Measurements from ENCODE around the gene TOP1.

Gene TOP1

GRCh38 chr20:41089555-41089954 is 60.9 kb downstream of the TOP1 start:
- Histone ChIP-seq H3K27ac (ENCODE audit: extremely low read depth, low read depth, low read length) (no peak overlapping the region), H3K36me3 (ENCODE audit: control insufficient read depth in 2 of 2, insufficient read depth in 1 of 2, low read length in 2 of 2) (peaks cover 10 to 39% of the 10 kb centered on the region in 2 experiments), H3K4me1 (ENCODE audit: control insufficient read depth, insufficient read depth, low read length) (peaks cover 10% of the 10 kb centered on the region; the same call in 1 of the 2 replicates), H3K4me3 (ENCODE audit: low read depth, low read length) (no peak overlapping the region), H3K9me3 (ENCODE audit: control insufficient read depth, insufficient read depth, low read depth, low read length) (no peaks in the 10 kb centered on the region)
- TF ChIP-seq ZNF184 (tag by site-specific recombination; IDR thresholded peaks at IDR 0.05) (peak; percentile 78), ZNF121 (tag by site-specific recombination; IDR thresholded peaks at IDR 0.05) (no peak)
- ChIA-PET CTCF (interaction anchor here (0.6 to 2.0 kb wide), 2 partner anchors 15 to 99 kb away, joined by 3 to 9 read pairs; no protein-coding TSS in a partner anchor), POLR2A (no interaction called here)

- Histone ChIP-seq H3K27ac (ENCODE audit: extremely low read depth, low read depth, low read length) (no peak overlapping the region), H3K9me3 (ENCODE audit: control insufficient read depth, insufficient read depth, low read depth, low read length) (no peaks in the 10 kb centered on the region), H3K4me1 (ENCODE audit: control insufficient read depth, insufficient read depth, low read length) (peaks cover 6% of the 10 kb centered on the region; the same call in 1 of the 2 replicates), H3K4me3 (ENCODE audit: low read depth, low read length) (no peak overlapping the region), H3K36me3 (ENCODE audit: control insufficient read depth in 2 of 2, insufficient read depth in 1 of 2, low read length in 2 of 2) (peaks cover 10 to 38% of the 10 kb centered on the region in 2 experiments)
- CTCF ChIA-PET: interaction anchor here (0.7 to 1.8 kb wide), 9 partner anchors 13 to 249 kb away, joined by 3 to 14 read pairs (median 3); partner anchors contain the start of gene LPIN3
- no peak for TF ChIP-seq ZNF221 (tag by site-specific recombination; IDR thresholded peaks at IDR 0.05; ENCODE audit: borderline replicate concordance)
- TF ChIP-seq ZNF350 (tag by site-specific recombination; IDR thresholded peaks at IDR 0.05): no peak
- no peak for TF ChIP-seq BCL11A (tag by site-specific recombination; IDR thresholded peaks at IDR 0.05; ENCODE audit: low read depth)
- TF ChIP-seq ZNF341 (tag by site-specific recombination; IDR thresholded peaks at IDR 0.05; ENCODE audit: low read depth): no peak
- TF ChIP-seq KLF10 (tag by site-specific recombination; IDR thresholded peaks at IDR 0.05): no peak
- TF ChIP-seq ZNF707 (tag by site-specific recombination; IDR thresholded peaks at IDR 0.05): no peak
- TF ChIP-seq ZBTB48 (tag by site-specific recombination; IDR thresholded peaks at IDR 0.05): no peak
- TF ChIP-seq YY2 (tag by site-specific recombination; IDR thresholded peaks at IDR 0.05): no peak
- no peak for TF ChIP-seq ZNF175 (tag by site-specific recombination; IDR thresholded peaks at IDR 0.05)
- no peak for TF ChIP-seq TSHZ1 (tag by site-specific recombination; IDR thresholded peaks at IDR 0.05; ENCODE audit: borderline replicate concordance)
- TF ChIP-seq ZBTB6 (tag by site-specific recombination; IDR thresholded peaks at IDR 0.05): no peak
- no peak for TF ChIP-seq KLF16 (tag by site-specific recombination; IDR thresholded peaks at IDR 0.05)
- TF ChIP-seq KLF8 (tag by site-specific recombination; IDR thresholded peaks at IDR 0.05): no peak
- TF ChIP-seq ZNF132 (tag by site-specific recombination; IDR thresholded peaks at IDR 0.05; ENCODE audit: borderline replicate concordance): no peak
- TF ChIP-seq ZNF366 (tag by site-specific recombination; conservative IDR thresholded peaks at IDR 0.05): no peak
- no peak for TF ChIP-seq ATF2 (tag by site-specific recombination; IDR thresholded peaks at IDR 0.05; ENCODE audit: low read depth)
- no peak for TF ChIP-seq SP3 (tag by site-specific recombination; IDR thresholded peaks at IDR 0.05)
- TF ChIP-seq WT1 (tag by site-specific recombination; IDR thresholded peaks at IDR 0.05): no peak
- TF ChIP-seq ZNF302 (tag by site-specific recombination; IDR thresholded peaks at IDR 0.05; ENCODE audit: low read depth): no peak
- no peak for TF ChIP-seq ZNF311 (tag by site-specific recombination; IDR thresholded peaks at IDR 0.05; ENCODE audit: borderline replicate concordance)
- POLR2A ChIA-PET: no interaction called here
These were observed 63.3 kb downstream of the TOP1 start for GRCh38 chr20:41091927-41092326.

All from HEK293 (cell line).